ENCODE data around the gene TUBA1A.

TUBA1A gene

DNA sequence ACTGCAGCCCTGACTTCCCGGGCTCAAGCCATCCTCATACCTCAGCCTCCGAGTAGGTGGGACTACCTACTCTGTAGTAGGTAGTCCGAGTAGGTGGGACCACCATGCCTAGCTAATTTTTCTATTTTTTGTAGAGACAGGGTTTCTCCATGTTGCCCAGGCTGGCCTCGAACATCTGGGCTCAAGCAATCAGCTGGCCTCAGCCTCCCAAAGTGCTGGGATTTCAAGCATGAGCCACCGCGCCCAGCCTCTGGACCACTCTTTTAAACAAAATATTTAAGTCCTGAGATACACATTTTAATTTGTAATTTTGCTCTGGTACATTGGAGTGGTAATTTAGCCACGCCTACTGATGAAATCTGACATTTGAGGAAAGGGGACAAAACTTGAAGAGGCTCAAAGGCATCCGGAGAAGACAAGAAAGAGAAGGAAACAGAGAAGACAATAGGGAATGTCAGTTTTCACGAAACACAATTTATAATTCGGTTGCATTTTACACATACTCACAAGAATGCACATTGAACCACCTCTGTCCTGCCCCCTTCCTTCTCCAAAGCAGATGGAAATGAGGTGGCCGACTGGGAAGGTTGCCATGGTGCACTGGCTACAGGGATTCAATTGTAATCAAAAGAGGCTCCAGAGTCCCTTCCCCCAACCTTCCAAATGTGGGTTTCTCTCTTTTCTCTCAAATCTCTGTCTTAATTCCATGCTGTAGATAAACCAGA is 9.7 kb upstream of the TUBA1A start:
- Histone ChIP-seq H3K9me3 (ENCODE audit: control insufficient read depth, insufficient read depth, low read depth, low read length) (no peaks in the 10 kb centered on the region), H3K4me3 (ENCODE audit: low read depth, low read length) (no peak overlapping the region), H3K4me1 (ENCODE audit: control insufficient read depth, insufficient read depth, low read length) (peaks cover 17% of the 10 kb centered on the region), H3K27ac (ENCODE audit: extremely low read depth, low read depth, low read length) (no peak overlapping the region), H3K36me3 (ENCODE audit: control insufficient read depth in 2 of 2, insufficient read depth in 1 of 2, low read length in 2 of 2) (no peaks in the 10 kb centered on the region)
- POLR2A ChIA-PET = interaction anchor here (0.6 to 2.1 kb wide), 3 partner anchors 10 to 93 kb away, joined by 3 to 14 read pairs (median 4); partner anchors contain the start of genes TUBA1A and TUBA1C
- TF ChIP-seq, protein P1, sequence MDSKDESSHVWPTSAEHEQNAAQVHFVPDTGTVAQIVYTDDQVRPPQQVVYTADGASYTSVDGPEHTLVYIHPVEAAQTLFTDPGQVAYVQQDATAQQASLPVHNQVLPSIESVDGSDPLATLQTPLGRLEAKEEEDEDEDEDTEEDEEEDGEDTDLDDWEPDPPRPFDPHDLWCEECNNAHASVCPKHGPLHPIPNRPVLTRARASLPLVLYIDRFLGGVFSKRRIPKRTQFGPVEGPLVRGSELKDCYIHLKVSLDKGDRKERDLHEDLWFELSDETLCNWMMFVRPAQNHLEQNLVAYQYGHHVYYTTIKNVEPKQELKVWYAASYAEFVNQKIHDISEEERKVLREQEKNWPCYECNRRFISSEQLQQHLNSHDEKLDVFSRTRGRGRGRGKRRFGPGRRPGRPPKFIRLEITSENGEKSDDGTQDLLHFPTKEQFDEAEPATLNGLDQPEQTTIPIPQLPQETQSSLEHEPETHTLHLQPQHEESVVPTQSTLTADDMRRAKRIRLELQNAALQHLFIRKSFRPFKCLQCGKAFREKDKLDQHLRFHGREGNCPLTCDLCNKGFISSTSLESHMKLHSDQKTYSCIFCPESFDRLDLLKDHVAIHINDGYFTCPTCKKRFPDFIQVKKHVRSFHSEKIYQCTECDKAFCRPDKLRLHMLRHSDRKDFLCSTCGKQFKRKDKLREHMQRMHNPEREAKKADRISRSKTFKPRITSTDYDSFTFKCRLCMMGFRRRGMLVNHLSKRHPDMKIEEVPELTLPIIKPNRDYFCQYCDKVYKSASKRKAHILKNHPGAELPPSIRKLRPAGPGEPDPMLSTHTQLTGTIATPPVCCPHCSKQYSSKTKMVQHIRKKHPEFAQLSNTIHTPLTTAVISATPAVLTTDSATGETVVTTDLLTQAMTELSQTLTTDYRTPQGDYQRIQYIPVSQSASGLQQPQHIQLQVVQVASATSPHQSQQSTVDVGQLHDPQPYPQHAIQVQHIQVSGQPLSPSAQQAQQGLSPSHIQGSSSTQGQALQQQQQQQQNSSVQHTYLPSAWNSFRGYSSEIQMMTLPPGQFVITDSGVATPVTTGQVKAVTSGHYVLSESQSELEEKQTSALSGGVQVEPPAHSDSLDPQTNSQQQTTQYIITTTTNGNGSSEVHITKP (tag by site-specific recombination; IDR thresholded peaks at IDR 0.05) = peak; percentile 78
- TF ChIP-seq ZFHX2 (tag by site-specific recombination; conservative IDR thresholded peaks at IDR 0.05) (peak; percentile 37; the same call in 1 of the 2 replicates), ZNF521 (tag by site-specific recombination; IDR thresholded peaks at IDR 0.05) (no peak)
- CTCF ChIA-PET = interaction anchor here (1.0 to 1.5 kb wide), 3 partner anchors 35 to 111 kb away, joined by 3 read pairs; partner anchors contain the start of gene TUBA1B

DNA sequence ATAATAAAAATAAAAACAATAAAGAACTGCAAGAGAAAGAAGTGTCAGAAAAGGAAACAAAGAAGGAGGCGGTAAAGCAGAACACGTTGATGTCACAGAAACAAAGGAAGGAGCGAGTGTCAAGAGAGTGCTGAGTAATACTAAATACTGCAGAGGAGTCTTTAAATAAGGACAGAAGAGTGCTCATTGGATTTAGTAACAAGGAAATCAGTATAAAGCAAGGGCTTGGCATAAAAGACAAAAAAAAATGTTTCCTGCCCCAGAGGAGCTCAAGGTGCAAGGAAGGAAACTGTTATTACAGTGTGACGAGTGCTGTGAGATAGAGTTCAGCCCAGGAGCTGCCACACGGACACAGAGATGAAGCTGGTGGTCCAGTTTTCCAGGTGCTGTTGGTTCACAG is 8.4 kb upstream of the TUBA1A start:
- no peak overlapping the region for H3K4me3 ChIP-seq (ENCODE audit: low read depth, low read length)
- TF ChIP-seq, protein P2, sequence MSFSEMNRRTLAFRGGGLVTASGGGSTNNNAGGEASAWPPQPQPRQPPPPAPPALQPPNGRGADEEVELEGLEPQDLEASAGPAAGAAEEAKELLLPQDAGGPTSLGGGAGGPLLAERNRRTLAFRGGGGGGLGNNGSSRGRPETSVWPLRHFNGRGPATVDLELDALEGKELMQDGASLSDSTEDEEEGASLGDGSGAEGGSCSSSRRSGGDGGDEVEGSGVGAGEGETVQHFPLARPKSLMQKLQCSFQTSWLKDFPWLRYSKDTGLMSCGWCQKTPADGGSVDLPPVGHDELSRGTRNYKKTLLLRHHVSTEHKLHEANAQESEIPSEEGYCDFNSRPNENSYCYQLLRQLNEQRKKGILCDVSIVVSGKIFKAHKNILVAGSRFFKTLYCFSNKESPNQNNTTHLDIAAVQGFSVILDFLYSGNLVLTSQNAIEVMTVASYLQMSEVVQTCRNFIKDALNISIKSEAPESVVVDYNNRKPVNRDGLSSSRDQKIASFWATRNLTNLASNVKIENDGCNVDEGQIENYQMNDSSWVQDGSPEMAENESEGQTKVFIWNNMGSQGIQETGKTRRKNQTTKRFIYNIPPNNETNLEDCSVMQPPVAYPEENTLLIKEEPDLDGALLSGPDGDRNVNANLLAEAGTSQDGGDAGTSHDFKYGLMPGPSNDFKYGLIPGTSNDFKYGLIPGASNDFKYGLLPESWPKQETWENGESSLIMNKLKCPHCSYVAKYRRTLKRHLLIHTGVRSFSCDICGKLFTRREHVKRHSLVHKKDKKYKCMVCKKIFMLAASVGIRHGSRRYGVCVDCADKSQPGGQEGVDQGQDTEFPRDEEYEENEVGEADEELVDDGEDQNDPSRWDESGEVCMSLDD (tag by site-specific recombination; IDR thresholded peaks at IDR 0.05) = no peak
- TF ChIP-seq ZNF426 (tag by site-specific recombination; IDR thresholded peaks at IDR 0.05) = no peak
- no peak for TF ChIP-seq SP2 (tag by site-specific recombination; IDR thresholded peaks at IDR 0.05)
- no peak for TF ChIP-seq ZNF391 (tag by site-specific recombination; IDR thresholded peaks at IDR 0.05; ENCODE audit: borderline replicate concordance, low read depth)
- TF ChIP-seq ZSCAN30 (tag by site-specific recombination; IDR thresholded peaks at IDR 0.05) = no peak
- TF ChIP-seq, protein P3, sequence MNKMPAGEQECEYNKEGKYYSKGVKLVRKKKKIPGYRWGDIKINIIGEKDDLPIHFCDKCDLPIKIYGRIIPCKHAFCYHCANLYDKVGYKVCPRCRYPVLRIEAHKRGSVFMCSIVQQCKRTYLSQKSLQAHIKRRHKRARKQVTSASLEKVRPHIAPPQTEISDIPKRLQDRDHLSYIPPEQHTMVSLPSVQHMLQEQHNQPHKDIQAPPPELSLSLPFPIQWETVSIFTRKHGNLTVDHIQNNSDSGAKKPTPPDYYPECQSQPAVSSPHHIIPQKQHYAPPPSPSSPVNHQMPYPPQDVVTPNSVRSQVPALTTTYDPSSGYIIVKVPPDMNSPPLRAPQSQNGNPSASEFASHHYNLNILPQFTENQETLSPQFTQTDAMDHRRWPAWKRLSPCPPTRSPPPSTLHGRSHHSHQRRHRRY (tag by site-specific recombination; IDR thresholded peaks at IDR 0.05) = no peak
- no peak for TF ChIP-seq ZNF24 (tag by site-specific recombination; IDR thresholded peaks at IDR 0.05)
- TF ChIP-seq, protein P4, sequence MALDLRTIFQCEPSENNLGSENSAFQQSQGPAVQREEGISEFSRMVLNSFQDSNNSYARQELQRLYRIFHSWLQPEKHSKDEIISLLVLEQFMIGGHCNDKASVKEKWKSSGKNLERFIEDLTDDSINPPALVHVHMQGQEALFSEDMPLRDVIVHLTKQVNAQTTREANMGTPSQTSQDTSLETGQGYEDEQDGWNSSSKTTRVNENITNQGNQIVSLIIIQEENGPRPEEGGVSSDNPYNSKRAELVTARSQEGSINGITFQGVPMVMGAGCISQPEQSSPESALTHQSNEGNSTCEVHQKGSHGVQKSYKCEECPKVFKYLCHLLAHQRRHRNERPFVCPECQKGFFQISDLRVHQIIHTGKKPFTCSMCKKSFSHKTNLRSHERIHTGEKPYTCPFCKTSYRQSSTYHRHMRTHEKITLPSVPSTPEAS (tag by site-specific recombination; IDR thresholded peaks at IDR 0.05) = no peak
- no peak for TF ChIP-seq ZBTB17 (tag by site-specific recombination; IDR thresholded peaks at IDR 0.05)
- no peak for TF ChIP-seq ZFP69B (tag by site-specific recombination; IDR thresholded peaks at IDR 0.05)
- no peak for TF ChIP-seq ZNF501 (tag by site-specific recombination; IDR thresholded peaks at IDR 0.05)
- TF ChIP-seq ZNF155 (tag by site-specific recombination; IDR thresholded peaks at IDR 0.05) = no peak
- TF ChIP-seq ZNF596 (tag by site-specific recombination; IDR thresholded peaks at IDR 0.05) = no peak
- no peak for TF ChIP-seq ZNF792 (tag by site-specific recombination; IDR thresholded peaks at IDR 0.05)
- no peak for TF ChIP-seq ZNF707 (tag by site-specific recombination; IDR thresholded peaks at IDR 0.05)
- TF ChIP-seq, protein P5, sequence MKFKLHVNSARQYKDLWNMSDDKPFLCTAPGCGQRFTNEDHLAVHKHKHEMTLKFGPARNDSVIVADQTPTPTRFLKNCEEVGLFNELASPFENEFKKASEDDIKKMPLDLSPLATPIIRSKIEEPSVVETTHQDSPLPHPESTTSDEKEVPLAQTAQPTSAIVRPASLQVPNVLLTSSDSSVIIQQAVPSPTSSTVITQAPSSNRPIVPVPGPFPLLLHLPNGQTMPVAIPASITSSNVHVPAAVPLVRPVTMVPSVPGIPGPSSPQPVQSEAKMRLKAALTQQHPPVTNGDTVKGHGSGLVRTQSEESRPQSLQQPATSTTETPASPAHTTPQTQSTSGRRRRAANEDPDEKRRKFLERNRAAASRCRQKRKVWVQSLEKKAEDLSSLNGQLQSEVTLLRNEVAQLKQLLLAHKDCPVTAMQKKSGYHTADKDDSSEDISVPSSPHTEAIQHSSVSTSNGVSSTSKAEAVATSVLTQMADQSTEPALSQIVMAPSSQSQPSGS (tag by site-specific recombination; IDR thresholded peaks at IDR 0.05; ENCODE audit: low read depth) = no peak
- TF ChIP-seq ZNF600 (tag by site-specific recombination; IDR thresholded peaks at IDR 0.05) = no peak
- ChIA-PET POLR2A (interaction anchor here (2.1 kb wide), 1 partner anchor 9 kb away, joined by 14 read pairs; the partner anchor contains the start of gene TUBA1A), CTCF (interaction anchor here (0.8 to 1.5 kb wide), 2 partner anchors 26 to 109 kb away, joined by 3 read pairs; no protein-coding TSS in a partner anchor)
- H3K36me3 ChIP-seq (ENCODE audit: control insufficient read depth in 2 of 2, insufficient read depth in 1 of 2, low read length in 2 of 2) = no peaks in the 10 kb centered on the region
- no peaks in the 10 kb centered on the region for H3K9me3 ChIP-seq (ENCODE audit: control insufficient read depth, insufficient read depth, low read depth, low read length)
- H3K4me1 ChIP-seq (ENCODE audit: control insufficient read depth, insufficient read depth, low read length) = peaks cover 17% of the 10 kb centered on the region
- H3K27ac ChIP-seq (ENCODE audit: extremely low read depth, low read depth, low read length) = no peak overlapping the region
